ENCODE measurements around the gene TMEM240. TPM values are rescaled to one million over a fixed set of nuclear protein-coding genes. Genes with fewer than 3 reads are reported as not detected.

The TMEM240 gene
- total RNA-seq, 1 experiment from 2014 or later: 8.0 TPM

DNA sequence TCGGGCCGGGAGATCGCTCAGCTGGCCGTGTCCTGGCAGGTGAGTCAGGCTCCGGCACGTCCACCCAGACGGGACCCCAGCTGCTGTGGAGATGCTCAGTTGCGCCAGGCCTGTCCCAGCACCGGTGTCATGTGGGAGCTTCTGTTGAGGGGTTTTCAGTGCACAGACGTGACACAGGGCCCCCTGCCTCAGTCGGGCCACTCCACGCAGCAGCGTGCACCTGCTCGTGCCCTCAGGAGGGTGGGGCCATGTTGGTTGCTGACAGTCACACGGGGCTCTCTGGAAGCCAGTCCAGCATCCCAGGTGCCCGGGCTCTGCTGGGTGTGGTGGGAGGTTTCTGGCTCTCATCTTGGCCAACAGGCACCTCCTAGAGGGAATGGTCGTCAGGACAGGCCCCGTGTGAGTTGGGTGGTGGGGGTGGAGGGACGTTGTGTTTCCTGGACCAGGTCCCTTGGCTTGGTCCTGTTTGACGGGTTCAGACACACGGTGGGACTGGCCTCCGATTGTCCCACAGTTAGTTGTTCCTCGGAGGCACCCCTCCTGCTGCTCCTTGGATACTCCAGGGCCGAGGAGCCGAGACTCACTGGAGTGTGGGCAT is 49.7 kb downstream of the TMEM240 start:
- H3K36me3 Mint-ChIP-seq: peaks cover 47% of the 10 kb centered on the region
- ChIA-PET POLR2A (no interaction called here), CTCF (interaction anchor here (1.7 kb wide), 1 partner anchor 14 kb away, joined by 5 read pairs; no protein-coding TSS in a partner anchor)
- H3K9me3 Mint-ChIP-seq: peaks cover 7% of the 10 kb centered on the region; the same call in 1 of the 2 replicates
- H3K27me3 Mint-ChIP-seq (ENCODE audit: low read depth): no peaks in the 10 kb centered on the region
- ATAC-seq (no peak), DNase-seq (ENCODE audit: low spot score) (no peak)
- H3K27ac Mint-ChIP-seq: no peak overlapping the region
- no peaks in the 10 kb centered on the region for H3K4me1 Mint-ChIP-seq
- TF ChIP-seq, protein P1, sequence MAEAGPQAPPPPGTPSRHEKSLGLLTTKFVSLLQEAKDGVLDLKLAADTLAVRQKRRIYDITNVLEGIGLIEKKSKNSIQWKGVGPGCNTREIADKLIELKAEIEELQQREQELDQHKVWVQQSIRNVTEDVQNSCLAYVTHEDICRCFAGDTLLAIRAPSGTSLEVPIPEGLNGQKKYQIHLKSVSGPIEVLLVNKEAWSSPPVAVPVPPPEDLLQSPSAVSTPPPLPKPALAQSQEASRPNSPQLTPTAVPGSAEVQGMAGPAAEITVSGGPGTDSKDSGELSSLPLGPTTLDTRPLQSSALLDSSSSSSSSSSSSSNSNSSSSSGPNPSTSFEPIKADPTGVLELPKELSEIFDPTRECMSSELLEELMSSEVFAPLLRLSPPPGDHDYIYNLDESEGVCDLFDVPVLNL (CRISPR knock-in tag; IDR thresholded peaks at IDR 0.05; ENCODE audit: borderline replicate concordance, low read depth): no peak
- TF ChIP-seq, protein P2, sequence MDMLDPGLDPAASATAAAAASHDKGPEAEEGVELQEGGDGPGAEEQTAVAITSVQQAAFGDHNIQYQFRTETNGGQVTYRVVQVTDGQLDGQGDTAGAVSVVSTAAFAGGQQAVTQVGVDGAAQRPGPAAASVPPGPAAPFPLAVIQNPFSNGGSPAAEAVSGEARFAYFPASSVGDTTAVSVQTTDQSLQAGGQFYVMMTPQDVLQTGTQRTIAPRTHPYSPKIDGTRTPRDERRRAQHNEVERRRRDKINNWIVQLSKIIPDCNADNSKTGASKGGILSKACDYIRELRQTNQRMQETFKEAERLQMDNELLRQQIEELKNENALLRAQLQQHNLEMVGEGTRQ (CRISPR knock-in tag; IDR thresholded peaks at IDR 0.05): no peak
- TF ChIP-seq EMX1 (CRISPR knock-in tag; IDR thresholded peaks at IDR 0.05) (no peak), TEAD4 (CRISPR knock-in tag; IDR thresholded peaks at IDR 0.05) (no peak), GABPB1 (CRISPR knock-in tag; IDR thresholded peaks at IDR 0.05) (no peak), ETV6 (CRISPR knock-in tag; IDR thresholded peaks at IDR 0.05) (no peak), FOXJ3 (CRISPR knock-in tag; IDR thresholded peaks at IDR 0.05; ENCODE audit: borderline replicate concordance) (no peak), ZNF416 (CRISPR knock-in tag; IDR thresholded peaks at IDR 0.05) (no peak)
- TF ChIP-seq, protein P3, sequence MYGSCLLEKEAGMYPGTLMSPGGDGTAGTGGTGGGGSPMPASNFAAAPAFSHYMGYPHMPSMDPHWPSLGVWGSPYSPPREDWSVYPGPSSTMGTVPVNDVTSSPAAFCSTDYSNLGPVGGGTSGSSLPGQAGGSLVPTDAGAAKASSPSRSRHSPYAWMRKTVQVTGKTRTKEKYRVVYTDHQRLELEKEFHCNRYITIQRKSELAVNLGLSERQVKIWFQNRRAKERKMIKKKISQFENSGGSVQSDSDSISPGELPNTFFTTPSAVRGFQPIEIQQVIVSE (CRISPR knock-in tag; IDR thresholded peaks at IDR 0.05; ENCODE audit: borderline replicate concordance): no peak
- TF ChIP-seq, protein P4, sequence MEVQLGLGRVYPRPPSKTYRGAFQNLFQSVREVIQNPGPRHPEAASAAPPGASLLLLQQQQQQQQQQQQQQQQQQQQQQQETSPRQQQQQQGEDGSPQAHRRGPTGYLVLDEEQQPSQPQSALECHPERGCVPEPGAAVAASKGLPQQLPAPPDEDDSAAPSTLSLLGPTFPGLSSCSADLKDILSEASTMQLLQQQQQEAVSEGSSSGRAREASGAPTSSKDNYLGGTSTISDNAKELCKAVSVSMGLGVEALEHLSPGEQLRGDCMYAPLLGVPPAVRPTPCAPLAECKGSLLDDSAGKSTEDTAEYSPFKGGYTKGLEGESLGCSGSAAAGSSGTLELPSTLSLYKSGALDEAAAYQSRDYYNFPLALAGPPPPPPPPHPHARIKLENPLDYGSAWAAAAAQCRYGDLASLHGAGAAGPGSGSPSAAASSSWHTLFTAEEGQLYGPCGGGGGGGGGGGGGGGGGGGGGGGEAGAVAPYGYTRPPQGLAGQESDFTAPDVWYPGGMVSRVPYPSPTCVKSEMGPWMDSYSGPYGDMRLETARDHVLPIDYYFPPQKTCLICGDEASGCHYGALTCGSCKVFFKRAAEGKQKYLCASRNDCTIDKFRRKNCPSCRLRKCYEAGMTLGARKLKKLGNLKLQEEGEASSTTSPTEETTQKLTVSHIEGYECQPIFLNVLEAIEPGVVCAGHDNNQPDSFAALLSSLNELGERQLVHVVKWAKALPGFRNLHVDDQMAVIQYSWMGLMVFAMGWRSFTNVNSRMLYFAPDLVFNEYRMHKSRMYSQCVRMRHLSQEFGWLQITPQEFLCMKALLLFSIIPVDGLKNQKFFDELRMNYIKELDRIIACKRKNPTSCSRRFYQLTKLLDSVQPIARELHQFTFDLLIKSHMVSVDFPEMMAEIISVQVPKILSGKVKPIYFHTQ (CRISPR knock-in tag; IDR thresholded peaks at IDR 0.05): no peak
- no peak overlapping the region for H3K4me3 Mint-ChIP-seq

DNA sequence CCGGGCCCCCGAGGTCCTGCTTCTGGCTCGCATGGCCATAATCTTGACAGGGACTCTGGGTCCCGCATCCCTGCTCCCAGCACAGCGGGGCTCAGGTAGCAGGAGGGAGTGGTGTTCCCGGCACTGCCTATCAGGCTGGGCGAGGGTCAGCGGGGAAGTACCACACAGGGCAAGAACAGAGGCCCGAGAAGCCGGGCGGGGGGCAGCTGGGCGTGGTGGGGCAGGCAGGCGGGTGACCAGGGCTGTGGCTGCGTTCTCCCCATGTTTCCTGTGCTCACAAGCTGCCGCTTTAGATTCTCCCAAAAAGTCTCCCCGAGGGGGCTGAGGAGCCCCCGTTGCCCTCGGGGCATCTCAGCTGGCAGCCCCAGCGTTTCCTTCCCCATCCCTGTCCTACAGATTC is 50.6 kb downstream of the TMEM240 start:
- ATAC-seq: no peak
- peaks cover 7% of the 10 kb centered on the region; the same call in 1 of the 2 replicates for H3K9me3 Mint-ChIP-seq
- ChIA-PET POLR2A (no interaction called here), CTCF (no interaction called here)
- H3K27ac Mint-ChIP-seq: no peak overlapping the region
- no peak for DNase-seq (ENCODE audit: low spot score)
- peaks cover 47% of the 10 kb centered on the region for H3K36me3 Mint-ChIP-seq
- no peaks in the 10 kb centered on the region for H3K4me1 Mint-ChIP-seq
- no peak overlapping the region for H3K4me3 Mint-ChIP-seq
- no peaks in the 10 kb centered on the region for H3K27me3 Mint-ChIP-seq (ENCODE audit: low read depth)
- TF ChIP-seq FOXJ3 (CRISPR knock-in tag; IDR thresholded peaks at IDR 0.05; ENCODE audit: borderline replicate concordance) (no peak), ZNF219 (CRISPR knock-in tag; IDR thresholded peaks at IDR 0.05; ENCODE audit: borderline replicate concordance) (no peak), NFYB (CRISPR knock-in tag; conservative IDR thresholded peaks at IDR 0.05; ENCODE audit: low read depth) (no peak), ZNF232 (CRISPR knock-in tag; IDR thresholded peaks at IDR 0.05) (no peak), NR2C2 (CRISPR knock-in tag; IDR thresholded peaks at IDR 0.05) (no peak), ZNF671 (CRISPR knock-in tag; IDR thresholded peaks at IDR 0.05) (no peak), ELF4 (CRISPR knock-in tag; IDR thresholded peaks at IDR 0.05; ENCODE audit: low read depth) (no peak), RELA (CRISPR knock-in tag; IDR thresholded peaks at IDR 0.05; ENCODE audit: borderline replicate concordance) (no peak)

DNA sequence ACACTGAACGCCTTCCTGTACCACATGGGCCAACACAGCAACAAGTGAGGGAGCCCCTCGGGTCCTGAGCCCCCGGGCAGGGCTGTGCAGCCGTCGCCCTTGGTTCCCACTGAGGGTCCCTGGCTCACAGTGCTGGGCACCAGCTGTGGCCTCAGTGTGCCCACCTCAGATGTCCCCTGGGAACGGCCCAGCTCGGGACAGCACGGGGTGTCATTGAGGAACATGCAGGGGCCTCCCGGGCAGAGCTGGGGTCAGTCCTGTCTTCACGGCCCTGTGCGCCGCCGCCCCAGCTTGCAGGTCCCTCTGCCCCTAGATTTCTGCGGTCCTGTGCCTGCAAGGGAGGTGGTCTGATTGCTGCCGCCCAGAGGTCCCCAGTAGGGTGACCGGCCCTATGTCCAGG is 51.2 kb downstream of the TMEM240 start:
- H3K4me1 Mint-ChIP-seq: no peaks in the 10 kb centered on the region
- H3K36me3 Mint-ChIP-seq: peaks cover 49% of the 10 kb centered on the region
- ChIA-PET CTCF (no interaction called here), POLR2A (interaction anchor here (0.6 kb wide), 1 partner anchor 105 kb away, joined by 4 read pairs; no protein-coding TSS in a partner anchor)
- no peaks in the 10 kb centered on the region for H3K27me3 Mint-ChIP-seq (ENCODE audit: low read depth)
- no peak overlapping the region for H3K4me3 Mint-ChIP-seq
- peaks cover 7% of the 10 kb centered on the region; the same call in 1 of the 2 replicates for H3K9me3 Mint-ChIP-seq
- no peak for ATAC-seq
- no peak for TF ChIP-seq ZBTB21 (CRISPR knock-in tag; IDR thresholded peaks at IDR 0.05; ENCODE audit: borderline replicate concordance)
- TF ChIP-seq, protein P5, sequence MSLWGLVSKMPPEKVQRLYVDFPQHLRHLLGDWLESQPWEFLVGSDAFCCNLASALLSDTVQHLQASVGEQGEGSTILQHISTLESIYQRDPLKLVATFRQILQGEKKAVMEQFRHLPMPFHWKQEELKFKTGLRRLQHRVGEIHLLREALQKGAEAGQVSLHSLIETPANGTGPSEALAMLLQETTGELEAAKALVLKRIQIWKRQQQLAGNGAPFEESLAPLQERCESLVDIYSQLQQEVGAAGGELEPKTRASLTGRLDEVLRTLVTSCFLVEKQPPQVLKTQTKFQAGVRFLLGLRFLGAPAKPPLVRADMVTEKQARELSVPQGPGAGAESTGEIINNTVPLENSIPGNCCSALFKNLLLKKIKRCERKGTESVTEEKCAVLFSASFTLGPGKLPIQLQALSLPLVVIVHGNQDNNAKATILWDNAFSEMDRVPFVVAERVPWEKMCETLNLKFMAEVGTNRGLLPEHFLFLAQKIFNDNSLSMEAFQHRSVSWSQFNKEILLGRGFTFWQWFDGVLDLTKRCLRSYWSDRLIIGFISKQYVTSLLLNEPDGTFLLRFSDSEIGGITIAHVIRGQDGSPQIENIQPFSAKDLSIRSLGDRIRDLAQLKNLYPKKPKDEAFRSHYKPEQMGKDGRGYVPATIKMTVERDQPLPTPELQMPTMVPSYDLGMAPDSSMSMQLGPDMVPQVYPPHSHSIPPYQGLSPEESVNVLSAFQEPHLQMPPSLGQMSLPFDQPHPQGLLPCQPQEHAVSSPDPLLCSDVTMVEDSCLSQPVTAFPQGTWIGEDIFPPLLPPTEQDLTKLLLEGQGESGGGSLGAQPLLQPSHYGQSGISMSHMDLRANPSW (CRISPR knock-in tag; conservative IDR thresholded peaks at IDR 0.05; ENCODE audit: low read depth): no peak
- TF ChIP-seq, protein P6, sequence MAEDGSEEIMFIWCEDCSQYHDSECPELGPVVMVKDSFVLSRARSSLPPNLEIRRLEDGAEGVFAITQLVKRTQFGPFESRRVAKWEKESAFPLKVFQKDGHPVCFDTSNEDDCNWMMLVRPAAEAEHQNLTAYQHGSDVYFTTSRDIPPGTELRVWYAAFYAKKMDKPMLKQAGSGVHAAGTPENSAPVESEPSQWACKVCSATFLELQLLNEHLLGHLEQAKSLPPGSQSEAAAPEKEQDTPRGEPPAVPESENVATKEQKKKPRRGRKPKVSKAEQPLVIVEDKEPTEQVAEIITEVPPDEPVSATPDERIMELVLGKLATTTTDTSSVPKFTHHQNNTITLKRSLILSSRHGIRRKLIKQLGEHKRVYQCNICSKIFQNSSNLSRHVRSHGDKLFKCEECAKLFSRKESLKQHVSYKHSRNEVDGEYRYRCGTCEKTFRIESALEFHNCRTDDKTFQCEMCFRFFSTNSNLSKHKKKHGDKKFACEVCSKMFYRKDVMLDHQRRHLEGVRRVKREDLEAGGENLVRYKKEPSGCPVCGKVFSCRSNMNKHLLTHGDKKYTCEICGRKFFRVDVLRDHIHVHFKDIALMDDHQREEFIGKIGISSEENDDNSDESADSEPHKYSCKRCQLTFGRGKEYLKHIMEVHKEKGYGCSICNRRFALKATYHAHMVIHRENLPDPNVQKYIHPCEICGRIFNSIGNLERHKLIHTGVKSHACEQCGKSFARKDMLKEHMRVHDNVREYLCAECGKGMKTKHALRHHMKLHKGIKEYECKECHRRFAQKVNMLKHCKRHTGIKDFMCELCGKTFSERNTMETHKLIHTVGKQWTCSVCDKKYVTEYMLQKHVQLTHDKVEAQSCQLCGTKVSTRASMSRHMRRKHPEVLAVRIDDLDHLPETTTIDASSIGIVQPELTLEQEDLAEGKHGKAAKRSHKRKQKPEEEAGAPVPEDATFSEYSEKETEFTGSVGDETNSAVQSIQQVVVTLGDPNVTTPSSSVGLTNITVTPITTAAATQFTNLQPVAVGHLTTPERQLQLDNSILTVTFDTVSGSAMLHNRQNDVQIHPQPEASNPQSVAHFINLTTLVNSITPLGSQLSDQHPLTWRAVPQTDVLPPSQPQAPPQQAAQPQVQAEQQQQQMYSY (CRISPR knock-in tag; IDR thresholded peaks at IDR 0.05): no peak
- no peak for TF ChIP-seq ZNF121 (CRISPR knock-in tag; IDR thresholded peaks at IDR 0.05)
- no peak overlapping the region for H3K27ac Mint-ChIP-seq
- DNase-seq (ENCODE audit: low spot score): no peak
